CD4-positive, alpha-beta T cell (primary cell): Measurements from ENCODE around the gene ZGLP1. TPM values are rescaled to one million over a fixed set of nuclear protein-coding genes. Genes with fewer than 3 reads are reported as not detected.

Experiments
- ATAC-seq: fragments of 200-7000 bp; cut with Tn5 transposase; one replicate; pipeline ENCODE4 v1.10.0; 2022; ENCODE audit warnings: mild to moderate bottlenecking; ENCODE audit not compliant: poor library complexity
- CTCF ChIA-PET: fragments of 350-600 bp; sonication (Branson Sonifier 250); formaldehyde crosslinking; loops from one replicate; lab custom pipeline; 2021; ENCODE audit warnings: antibody characterized with exemption, inconsistent platforms; lab: Charles Lee
- POLR2A ChIA-PET: fragments of 350-600 bp; sonication (Branson Sonifier 250); formaldehyde crosslinking; loops from one replicate; lab custom pipeline; 2021; ENCODE audit warnings: antibody characterized with exemption, inconsistent platforms; lab: Charles Lee
- DNase-seq, 14 experiments: peaks; one replicate each; pipeline ENCODE4 v3.0.0-alpha.2; 2013 to 2020; ENCODE audit warnings: mixed read lengths in 2 of 14
- H3K27ac ChIP-seq, 2 donors: one replicate each; pipeline versions ENCODE4 v1.5.1 to v1.7.0; 2013; ENCODE audit warnings: low read length in 2 of 2, low read depth in 1 of 2, mild to moderate bottlenecking in 1 of 2
- H3K27me3 ChIP-seq, 2 experiments: 1 replicate in 1 of 2; 2 replicates in 1 of 2; pipeline versions ENCODE4 v1.6.1 to v1.7.0; 2013; ENCODE audit warnings: low read length in 2 of 2, control low read depth in 1 of 2, mild to moderate bottlenecking in 1 of 2, moderate library complexity in 1 of 2; ENCODE audit not compliant: insufficient read depth in 2 of 2, control insufficient read depth in 1 of 2
- H3K36me3 ChIP-seq: one replicate; pipeline ENCODE4 v1.6.1; 2013; ENCODE audit warnings: low read length, control low read depth; ENCODE audit not compliant: insufficient read depth
- H3K4me1 ChIP-seq: one replicate; pipeline ENCODE4 v1.6.1; 2013; ENCODE audit warnings: low read length, control low read depth; ENCODE audit not compliant: insufficient read depth
- H3K4me3 ChIP-seq: one replicate; pipeline ENCODE4 v1.5.1; 2013; ENCODE audit warnings: mild to moderate bottlenecking, low read length, moderate library complexity
- H3K9me3 ChIP-seq, 2 experiments: 1 replicate in 1 of 2; 2 replicates in 1 of 2; pipeline versions ENCODE4 v1.6.1 to v1.7.0; 2013; ENCODE audit warnings: low read length in 2 of 2, mild to moderate bottlenecking in 2 of 2, control low read depth in 1 of 2, moderate library complexity in 1 of 2; ENCODE audit not compliant: control insufficient read depth in 1 of 2, insufficient read depth in 1 of 2
- H3K27ac Mint-ChIP-seq: one replicate; pipeline ENCODE4 v1.8.0; 2020; ENCODE audit warnings: mixed read lengths
- H3K27me3 Mint-ChIP-seq: one replicate; pipeline ENCODE4 v1.8.0; 2021; ENCODE audit warnings: mixed read lengths
- H3K36me3 Mint-ChIP-seq: one replicate; pipeline ENCODE4 v1.8.0; 2021; ENCODE audit warnings: low read depth, mixed read lengths
- H3K4me1 Mint-ChIP-seq: one replicate; pipeline ENCODE4 v1.8.0; 2021; ENCODE audit warnings: low read depth, mixed read lengths
- H3K4me3 Mint-ChIP-seq: one replicate; pipeline ENCODE4 v1.8.0; 2020; ENCODE audit warnings: mild to moderate bottlenecking, mixed read lengths
- H3K9me3 Mint-ChIP-seq: one replicate; pipeline ENCODE4 v1.8.0; 2020; ENCODE audit warnings: mixed read lengths
- CTCF ChIP-seq: fragments of 200-600 bp; IDR thresholded peaks from one replicate; pipeline ENCODE4 v1.8.0; 2022; ENCODE audit warnings: antibody characterized with exemption, mild to moderate bottlenecking
- intact Hi-C, 2 experiments: fragments of 100-400 bp; cut with DNase I in 1 of 2; cut with micrococcal nuclease in 1 of 2; formaldehyde crosslinking; loops; one replicate each; pipeline versions ENCODE4 v1.15.1 to v1.9.0; 2023 to 2025; cut with DNase I, micrococcal nuclease
- total RNA-seq, 174 experiments: library from RNA in 2 of 174; stranded (reverse) in 2 of 174; gene quantifications; one replicate each; pipeline ENCODE4 v1.2.3 and lab custom pipeline; 2021 to 2026

The ZGLP1 gene
- total RNA-seq, 2 experiments from 2014 or later = 1.6 to 2.6 TPM

GRCh38 chr19:10305139-10305806 lies 4.3 kb downstream of the ZGLP1 start:
- DNase-seq (peak in 2 of 14 experiments; percentile 61 to 66), ATAC-seq (no peak)
- no peak overlapping the region for H3K4me3 ChIP-seq
- Mint-ChIP-seq H3K4me3 (no peak overlapping the region), H3K36me3 (no peaks in the 10 kb centered on the region), H3K4me1 (no peaks in the 10 kb centered on the region), H3K27me3 (no peaks in the 10 kb centered on the region), H3K27ac (no peak overlapping the region), H3K9me3 (no peaks in the 10 kb centered on the region)
- no peaks in the 10 kb centered on the region for H3K27me3 ChIP-seq
- H3K9me3 ChIP-seq = no peaks in the 10 kb centered on the region
- H3K27ac ChIP-seq = no peak overlapping the region
- no peaks in the 10 kb centered on the region for H3K4me1 ChIP-seq
- peaks cover 8% of the 10 kb centered on the region for H3K36me3 ChIP-seq
- intact Hi-C loops = no loop called here
- CTCF ChIA-PET = no interaction called here
- POLR2A ChIA-PET = no interaction called here
- TF ChIP-seq CTCF = no peak

- peaks cover 15% of the 10 kb centered on the region for H3K27me3 Mint-ChIP-seq
- ChIA-PET POLR2A (no interaction called here), CTCF (interaction anchor here (0.8 to 1.5 kb wide), 2 partner anchors 30 to 91 kb away, joined by 3 to 4 read pairs; no protein-coding TSS in a partner anchor)
- Histone ChIP-seq H3K36me3 (peaks cover 2% of the 10 kb centered on the region), H3K27ac (no peak overlapping the region), H3K27me3 (peaks cover 11 to 12% of the 10 kb centered on the region in 2 experiments), H3K9me3 (peaks cover 0 to 6% of the 10 kb centered on the region in 2 experiments), H3K4me1 (peaks cover 14% of the 10 kb centered on the region), H3K4me3 (no peak overlapping the region)
- H3K4me1 Mint-ChIP-seq = peaks cover 11% of the 10 kb centered on the region
- intact Hi-C loops = no loop called here
- peak in 1 of 14 experiments; percentile 29 for DNase-seq
- TF ChIP-seq CTCF = no peak
- peak overlapping the region; percentile 20 for H3K4me3 Mint-ChIP-seq
- no peak for ATAC-seq
- no peak overlapping the region for H3K27ac Mint-ChIP-seq
- no peaks in the 10 kb centered on the region for H3K9me3 Mint-ChIP-seq
- H3K36me3 Mint-ChIP-seq = no peaks in the 10 kb centered on the region
These were observed 9.8 kb downstream of the ZGLP1 start for GRCh38 chr19:10299545-10300458.

GRCh38 chr19:10295847-10296591 lies 13.6 kb downstream of the ZGLP1 start:
- peak in 1 of 14 experiments; percentile 27 for DNase-seq
- Mint-ChIP-seq H3K27me3 (peaks cover 53% of the 10 kb centered on the region), H3K36me3 (no peaks in the 10 kb centered on the region), H3K27ac (no peak overlapping the region), H3K9me3 (no peaks in the 10 kb centered on the region), H3K4me1 (peaks cover 31% of the 10 kb centered on the region), H3K4me3 (peak overlapping the region; percentile 81)
- intact Hi-C loops = no loop called here
- H3K9me3 ChIP-seq = peaks cover 0 to 41% of the 10 kb centered on the region in 2 experiments
- peaks cover 51% of the 10 kb centered on the region for H3K4me1 ChIP-seq
- no peaks in the 10 kb centered on the region for H3K36me3 ChIP-seq
- CTCF ChIA-PET = interaction anchor here (1.5 kb wide), 1 partner anchor 27 kb away, joined by 6 read pairs; no protein-coding TSS in a partner anchor
- peak overlapping the region; percentile 57 for H3K4me3 ChIP-seq
- ATAC-seq = no peak
- POLR2A ChIA-PET = interaction anchor here (2.2 kb wide), 1 partner anchor 25 kb away, joined by 10 read pairs; the partner anchor contains the start of gene ICAM1
- TF ChIP-seq CTCF = no peak
- no peak overlapping the region for H3K27ac ChIP-seq
- H3K27me3 ChIP-seq = peaks cover 47 to 50% of the 10 kb centered on the region in 2 experiments
